HG03439 (cell line): Measurements from ENCODE around the gene SLC6A11.

ENCODE experiments used
- ATAC-seq: cut with Tn5 transposase; IDR thresholded peaks from one replicate; pipeline ENCODE4 v1.9.1; 2021; ENCODE audit warnings: mild to moderate bottlenecking, moderate library complexity; ENCODE audit not compliant: unreplicated experiment

Gene SLC6A11

DNA sequence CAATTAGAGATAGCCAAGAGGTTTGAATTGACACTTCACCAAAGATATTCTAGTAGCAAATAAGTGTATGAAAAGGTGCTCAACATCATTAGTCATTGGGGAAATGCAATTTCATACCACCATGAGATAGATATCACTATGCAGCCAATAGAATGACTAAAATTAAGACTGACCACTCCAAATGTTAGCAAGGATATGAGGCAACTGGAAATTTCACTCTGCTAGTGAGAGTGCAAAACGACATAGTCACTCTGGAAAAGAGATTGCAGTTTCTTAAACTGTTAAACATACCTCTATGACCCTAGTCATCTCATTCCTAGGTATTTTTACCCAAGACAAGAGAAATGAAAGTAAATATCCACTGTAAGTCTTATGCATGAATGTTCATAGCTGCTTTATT is 27.6 kb upstream of the SLC6A11 start:
- ATAC-seq, result no peak

DNA sequence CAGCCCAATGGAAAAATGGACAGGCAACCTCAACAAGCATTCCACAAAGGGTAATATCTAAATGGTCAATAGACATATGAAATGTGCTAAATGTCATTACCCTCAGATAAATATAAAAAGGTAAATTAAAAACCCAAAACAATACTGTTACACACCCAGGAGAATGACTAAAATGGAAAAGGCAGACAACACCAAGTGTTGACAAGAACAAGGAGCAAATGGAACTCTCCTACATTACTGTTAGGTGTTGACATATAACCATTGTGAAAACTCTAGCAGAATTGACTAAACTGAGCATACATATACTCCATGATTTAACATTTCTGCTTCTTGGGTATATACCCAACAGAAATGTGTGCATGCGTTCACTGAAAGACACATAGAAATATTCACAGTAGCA is 25.3 kb upstream of the SLC6A11 start:
- no peak for ATAC-seq

DNA sequence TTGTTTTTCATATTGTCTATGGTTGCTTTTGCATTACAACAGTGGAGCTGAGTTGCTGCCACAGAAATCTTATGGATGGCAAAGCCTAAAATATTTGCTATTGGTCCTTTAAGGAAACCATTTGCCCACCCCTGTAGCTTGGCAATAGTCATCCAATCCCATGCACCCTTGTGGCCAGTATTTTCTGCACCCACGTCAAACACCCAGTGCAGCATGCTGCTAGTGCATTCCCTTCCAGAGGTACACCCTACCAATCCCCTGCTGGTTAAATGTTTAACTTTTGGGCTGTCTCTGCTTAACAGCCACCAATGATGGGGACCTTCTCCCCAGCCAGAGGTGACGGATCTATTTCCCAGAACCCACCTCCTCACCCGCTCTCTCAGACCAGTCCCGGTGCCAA is 23.8 kb upstream of the SLC6A11 start:
- no peak for ATAC-seq

DNA sequence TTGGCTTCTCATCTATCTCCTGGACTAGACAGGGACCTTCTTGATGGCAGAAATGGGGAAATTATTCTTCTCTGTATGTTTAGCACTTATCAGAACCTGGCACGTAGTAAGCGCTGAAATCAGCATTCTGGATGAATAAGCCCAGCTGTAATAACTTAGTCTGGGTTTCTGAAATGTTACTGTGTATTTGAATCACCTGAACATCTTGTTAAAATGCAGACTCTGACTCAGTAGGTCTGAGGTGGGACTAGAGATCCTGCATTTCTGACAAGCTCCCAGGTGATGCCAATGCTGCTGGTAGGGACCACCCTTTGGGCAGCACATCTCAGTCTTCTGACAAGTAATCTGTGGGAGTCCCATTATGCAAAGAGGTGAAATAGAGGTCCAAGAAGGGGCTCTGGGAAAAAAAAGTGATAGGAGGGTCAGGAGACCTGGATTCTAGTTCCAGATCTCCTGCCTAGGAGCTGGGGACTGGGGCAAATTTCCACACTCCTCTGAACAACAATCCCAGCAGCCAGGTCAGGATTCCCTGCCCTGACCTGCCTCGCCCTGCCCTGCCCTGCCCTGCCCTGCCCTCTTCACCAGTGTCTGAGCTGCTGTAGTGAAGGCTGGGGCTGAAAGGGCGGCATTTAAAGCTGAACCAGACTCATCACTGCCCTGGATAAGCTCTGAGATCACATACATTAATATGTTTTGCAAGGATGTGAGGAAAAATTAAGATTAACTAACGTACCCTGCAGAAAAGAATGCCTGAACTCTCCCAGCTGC is 17.2 kb upstream of the SLC6A11 start:
- no peak for ATAC-seq

DNA sequence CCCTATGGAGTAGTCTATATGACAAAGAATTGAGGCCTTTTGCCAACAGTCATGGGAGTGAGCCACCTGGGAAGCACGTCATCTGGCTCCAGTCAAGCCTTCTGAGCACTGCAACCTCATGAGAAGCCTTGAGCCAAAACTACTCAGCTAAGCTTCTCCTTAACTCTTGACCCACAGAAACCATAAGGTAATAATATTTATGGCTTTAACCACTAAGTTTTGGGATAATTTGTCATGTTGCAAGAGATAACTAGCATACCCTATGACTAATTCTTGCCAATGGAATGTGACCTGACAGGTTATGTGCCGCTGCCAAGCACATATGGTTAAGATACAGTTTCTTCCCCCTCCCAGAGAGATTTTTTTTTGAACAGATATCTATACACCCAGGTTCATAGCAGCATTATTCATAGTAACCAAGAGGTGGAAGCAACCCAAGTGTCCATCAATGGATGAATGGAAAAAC is 11.8 kb upstream of the SLC6A11 start:
- no peak for ATAC-seq

DNA sequence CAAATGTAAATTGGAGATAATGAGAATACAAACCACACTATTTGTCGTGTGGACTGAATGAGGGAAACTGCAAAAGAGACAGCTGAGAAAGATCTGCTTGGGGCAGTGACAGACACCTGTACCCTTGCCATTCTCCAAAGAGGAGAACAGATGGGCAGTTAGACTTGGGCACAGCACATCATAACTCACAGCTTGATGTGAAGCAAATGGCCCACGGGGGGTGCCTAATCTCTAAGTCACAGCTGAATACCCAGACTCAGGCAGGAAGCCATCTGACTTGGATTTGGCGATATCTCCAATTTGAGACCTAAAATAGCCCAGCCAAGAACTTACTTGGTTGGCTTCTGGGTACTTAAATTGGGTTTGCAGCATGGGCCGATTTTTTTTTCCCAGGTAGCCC is 10.0 kb upstream of the SLC6A11 start:
- ATAC-seq, result no peak

DNA sequence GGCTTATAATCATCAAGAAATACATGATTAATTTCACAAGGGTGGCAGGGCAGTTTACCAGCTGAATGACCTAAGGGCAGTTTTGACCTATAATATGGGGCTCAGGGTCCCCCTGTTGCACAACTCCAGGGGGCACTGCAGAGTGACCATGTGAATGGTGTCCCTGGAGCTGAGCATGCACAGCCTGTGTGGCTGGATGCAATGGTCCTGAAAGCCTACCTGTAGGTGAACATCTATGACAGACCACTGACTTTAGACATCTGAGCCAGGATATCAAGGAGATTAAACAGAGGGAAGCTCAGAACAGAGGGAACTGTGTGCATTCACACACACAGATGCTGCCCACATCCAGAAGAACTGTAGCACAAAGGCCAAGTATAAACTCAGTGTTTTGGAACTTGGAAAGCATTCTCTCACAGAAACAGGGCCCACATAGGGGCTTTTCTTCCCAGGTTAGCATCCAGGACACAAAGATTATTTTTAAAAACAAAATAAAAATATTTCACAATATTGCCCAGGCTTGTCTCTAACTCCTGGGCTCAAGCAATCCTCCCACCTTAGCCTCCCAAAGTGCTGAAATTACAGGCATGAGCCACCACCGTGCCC is 7.8 kb upstream of the SLC6A11 start:
- no peak for ATAC-seq

DNA sequence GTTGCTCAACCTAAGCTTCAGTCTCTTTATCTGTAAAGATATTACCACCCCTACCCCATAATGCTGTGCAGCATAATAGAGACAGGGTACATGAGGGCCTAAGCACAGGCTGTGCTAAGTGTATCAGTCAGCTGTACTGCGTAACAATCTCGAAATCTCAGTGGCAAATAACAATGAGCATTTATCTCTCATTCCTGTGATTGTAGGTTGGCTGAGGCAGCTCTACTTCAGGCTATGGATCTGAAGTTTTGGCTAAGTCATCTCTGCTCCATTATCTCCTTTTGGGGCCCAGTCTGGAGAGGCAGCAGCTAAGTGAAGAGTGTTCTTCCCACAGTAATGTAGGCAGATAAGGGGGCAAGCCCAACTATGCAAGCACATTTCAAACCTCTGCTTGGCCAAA is 7.1 kb upstream of the SLC6A11 start:
- no peak for ATAC-seq

DNA sequence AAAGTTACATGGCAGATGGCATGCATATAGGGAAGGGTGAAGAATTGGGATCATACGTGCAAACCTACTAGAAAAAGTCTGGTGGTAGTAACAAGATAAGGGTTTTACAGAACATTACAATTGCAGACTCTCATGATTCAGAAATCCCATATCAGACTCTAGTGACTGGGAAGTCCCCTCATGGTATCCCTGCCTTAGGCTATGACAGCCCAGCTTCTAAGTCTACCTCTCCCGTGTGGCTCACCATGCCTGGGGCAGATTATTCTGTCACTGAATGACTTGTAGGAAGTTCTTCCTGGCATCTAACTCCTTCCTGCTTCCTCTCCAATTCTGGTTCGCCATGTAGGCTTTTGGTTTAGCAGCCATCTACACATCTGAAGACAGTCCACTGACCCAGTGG is 5.7 kb upstream of the SLC6A11 start:
- no peak for ATAC-seq

DNA sequence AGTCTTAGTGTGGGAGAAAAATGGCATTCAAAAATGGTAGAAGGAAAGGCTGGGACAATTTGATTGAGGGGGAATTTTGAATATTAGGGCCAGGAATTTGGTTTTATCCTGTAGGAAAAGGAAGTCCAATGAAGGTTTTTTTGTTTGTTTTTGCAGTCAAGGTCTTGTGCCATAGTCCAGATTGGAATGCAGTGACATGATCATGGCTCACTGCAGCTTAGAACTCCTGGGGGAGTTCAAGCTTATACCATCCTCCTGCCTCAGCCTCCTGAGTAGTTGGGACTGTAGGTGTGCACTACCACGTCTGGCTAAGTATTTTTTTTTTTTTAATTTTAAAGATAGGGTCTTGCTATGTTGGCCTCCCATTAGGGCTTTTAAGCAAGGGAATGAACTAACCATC is 2.6 kb upstream of the SLC6A11 start:
- no peak for ATAC-seq

DNA sequence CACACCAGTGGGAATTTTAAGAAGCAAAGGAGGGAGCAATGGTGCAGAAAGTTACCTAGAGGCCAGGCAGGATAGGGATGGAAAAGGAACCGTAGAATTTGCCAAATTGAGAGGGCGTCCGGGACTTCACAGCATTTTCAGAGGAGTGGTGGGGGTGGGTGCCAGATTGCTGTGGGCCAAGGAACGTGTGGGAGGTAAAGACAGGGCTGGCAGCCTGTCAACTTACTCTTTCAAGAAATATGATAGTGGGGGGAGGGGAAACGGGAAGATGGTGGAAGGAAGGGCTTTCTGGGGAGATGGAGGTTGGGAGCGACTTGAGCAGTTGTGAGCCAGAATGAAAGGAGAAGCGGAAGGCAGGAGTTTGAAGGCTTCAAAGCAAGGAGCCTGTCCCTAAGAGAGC is 1.4 kb upstream of the SLC6A11 start:
- no peak for ATAC-seq

DNA sequence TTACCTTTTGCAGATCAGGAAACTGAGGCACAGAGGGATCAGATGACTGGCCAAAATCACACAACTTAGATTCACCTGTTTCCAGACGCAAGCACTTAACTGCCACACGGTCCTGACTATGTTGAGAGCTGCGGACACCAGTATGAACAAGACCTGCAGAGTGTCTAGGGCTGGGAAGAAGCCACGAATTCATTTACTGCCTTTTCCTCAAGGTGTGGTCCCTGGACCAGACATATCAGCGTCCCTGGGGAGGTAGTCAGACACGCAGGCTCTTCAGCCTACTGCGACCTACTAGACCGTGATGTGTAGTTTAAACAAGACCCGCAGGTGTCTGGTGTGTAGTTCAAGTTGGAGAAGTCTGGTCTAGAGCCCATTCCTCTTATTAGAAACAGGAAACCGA is 541 bp upstream of the SLC6A11 start:
- no peak for ATAC-seq

DNA sequence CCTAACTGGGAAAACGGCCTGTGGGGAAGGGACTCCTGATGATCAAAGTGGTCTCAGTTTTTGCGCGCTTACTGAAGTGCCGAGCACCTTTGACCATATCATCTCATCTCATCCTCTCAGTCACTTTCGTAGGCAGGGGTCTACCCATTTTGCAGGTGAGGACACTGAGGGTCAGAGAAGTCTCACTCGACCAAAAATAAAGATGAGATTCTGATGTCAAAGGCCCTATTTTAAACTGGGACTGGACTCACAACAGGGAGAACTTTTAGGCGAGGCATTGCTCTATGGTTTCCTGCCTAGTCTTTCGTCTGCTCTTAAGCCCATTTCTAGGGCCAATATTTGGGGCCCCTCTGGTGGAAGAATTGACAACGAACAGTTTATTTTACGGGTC is 830 bp downstream of the SLC6A11 start:
- no peak for ATAC-seq

DNA sequence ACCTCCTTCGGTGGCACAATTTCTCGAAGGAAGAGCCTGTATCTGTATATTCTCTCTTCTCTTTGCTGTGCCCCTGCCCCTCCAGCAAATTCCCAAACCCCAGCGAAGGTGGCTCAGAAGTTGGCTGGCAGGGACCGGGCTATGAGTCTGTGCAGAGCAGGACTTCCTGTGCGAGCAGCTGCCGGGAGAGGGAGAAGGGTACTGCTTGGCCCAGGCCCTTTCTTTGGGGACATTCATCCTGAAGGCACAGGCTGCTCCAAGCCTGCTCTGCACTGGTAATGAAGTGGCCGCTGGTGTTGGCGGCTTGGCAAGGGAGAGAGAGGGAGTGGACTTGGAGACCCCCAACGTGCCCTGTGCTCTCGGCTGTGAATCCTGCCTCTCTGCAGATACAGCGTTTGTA is 1.5 kb downstream of the SLC6A11 start:
- no peak for ATAC-seq

DNA sequence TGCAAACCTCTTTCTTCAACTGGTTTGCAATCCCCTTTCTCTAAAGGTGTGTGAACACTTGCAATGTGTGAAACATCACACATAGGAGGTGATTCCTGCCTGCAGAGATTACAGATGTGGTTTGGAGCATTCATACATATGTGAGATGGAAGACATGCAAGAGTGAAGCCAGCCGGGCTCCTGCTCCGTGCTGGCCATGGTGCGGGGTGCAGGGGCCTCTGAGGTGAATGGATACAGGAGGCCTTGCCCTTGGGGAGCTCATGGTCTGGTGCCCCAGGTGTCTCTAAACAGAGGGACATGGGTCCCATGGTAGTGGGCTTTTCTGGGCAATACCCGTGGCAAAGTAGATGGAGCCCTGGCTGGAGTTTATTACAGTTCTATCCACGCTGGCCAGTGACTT is 6.0 kb downstream of the SLC6A11 start:
- no peak for ATAC-seq

DNA sequence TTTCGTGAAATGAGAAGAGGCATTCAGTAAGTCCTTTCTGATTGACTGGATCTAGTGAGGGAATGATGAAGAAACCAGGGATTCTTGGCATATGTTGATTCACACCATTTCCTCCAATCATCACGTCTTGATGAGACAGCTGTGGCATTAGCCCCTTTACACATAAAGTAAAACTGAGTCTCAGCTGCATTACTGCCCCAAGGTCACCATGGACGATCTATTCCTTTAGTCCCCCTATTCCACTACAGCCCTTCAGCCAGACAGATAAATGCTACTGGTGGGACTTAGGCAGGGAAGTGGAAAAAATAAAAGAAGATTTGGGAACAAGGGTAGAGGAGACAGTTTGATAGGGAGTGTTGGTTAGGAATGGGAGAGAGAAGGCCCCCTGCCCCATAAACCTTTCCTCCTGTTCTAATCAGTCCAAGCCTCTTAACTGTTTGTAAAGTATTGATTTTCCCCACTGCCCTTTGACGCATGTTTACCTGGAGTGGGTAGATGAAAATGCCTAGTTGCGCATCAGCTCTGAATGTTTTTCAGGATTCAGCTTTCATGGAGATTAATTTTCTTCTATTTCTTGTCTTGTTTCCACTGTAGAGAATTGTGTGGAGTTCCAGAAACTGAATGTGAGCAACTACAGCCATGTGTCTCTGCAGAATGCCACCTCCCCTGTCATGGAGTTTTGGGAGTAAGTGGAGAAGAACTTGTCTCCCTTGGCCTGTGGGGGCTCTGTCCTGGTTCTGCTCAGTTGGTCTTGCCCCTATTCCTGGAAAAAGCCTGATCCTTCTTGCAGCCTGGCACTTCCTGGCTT is 6.9 kb downstream of the SLC6A11 start:
- no peak for ATAC-seq

DNA sequence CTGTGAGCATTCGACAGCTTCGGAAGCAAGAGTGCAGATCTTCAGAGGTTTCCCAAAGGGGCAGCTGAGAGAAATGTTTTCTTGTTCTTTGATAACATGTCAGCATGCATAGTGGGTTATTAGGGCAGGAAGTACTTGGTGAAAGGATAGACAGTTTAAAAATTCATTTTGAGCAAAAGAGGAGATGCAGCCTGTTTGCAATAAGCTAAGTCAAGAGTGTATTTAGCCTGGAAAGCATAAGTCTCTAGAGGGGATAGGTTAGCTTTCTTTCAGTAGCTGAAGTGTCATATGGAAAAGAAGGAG is 7.4 kb downstream of the SLC6A11 start:
- ATAC-seq, result no peak

DNA sequence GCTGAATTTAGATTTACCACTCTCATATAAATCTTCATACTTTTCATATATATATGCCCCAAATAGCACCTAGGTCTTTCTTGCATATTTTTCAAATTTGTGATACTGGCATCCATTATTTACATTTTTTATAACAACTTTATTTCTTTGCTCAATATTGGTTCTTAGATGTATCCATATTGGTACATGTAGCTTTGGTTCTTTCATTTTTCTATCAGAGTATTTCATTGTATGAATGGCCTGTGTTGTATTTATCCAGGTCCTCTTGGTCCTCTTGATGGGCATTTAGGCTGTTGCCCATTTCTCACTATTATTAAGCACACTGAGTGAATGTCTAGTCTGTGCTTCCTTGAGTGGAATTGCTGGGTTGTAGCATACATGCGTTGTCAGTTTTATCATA is 8.4 kb downstream of the SLC6A11 start:
- no peak for ATAC-seq

DNA sequence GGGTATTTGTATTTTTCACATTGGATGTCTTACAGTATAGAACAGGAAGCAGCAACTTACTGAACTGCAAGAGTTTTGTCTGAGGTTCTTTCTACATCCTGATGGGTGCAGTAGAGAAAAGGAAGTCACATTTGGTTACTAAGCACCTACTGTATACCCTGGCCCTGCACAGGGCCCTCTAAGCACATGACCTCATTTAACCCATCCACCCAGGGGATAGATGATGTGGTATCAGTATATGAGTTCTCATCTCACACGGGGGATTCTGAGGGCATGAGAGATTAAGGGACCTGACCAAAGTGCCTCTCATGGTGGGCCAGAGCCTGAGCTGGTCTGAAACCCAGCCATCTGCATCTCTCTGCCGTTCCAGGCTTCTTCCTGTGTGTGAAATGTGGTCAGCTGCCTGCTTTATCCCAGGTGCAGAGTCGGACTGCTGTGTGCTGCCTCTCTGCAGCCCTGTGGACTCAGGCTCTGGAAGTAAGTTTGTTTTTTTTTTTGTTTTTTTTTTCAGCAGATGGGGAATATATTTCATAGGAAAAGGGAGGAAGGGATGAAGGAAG is 17.9 kb downstream of the SLC6A11 start:
- ATAC-seq, result no peak

DNA sequence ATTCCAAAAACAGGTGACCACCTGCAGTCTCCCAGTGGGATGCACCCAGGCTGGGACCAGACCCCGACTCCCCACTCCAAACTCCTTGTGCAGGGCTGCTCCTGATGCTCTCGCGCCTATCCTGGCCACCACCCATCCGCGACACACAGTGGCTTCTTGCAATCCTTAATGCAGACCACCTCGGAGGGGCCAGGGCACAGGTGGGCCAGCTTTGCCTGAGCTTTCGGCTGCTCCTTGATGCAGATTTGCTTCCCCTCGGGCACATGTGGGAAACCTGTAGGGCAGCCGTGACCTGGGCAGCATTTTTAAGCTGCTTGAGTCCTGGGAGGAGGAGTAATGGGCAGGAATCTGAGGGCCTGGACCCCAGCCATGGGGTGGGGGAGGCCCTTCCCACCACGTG is 18.9 kb downstream of the SLC6A11 start:
- ATAC-seq, result no peak

DNA sequence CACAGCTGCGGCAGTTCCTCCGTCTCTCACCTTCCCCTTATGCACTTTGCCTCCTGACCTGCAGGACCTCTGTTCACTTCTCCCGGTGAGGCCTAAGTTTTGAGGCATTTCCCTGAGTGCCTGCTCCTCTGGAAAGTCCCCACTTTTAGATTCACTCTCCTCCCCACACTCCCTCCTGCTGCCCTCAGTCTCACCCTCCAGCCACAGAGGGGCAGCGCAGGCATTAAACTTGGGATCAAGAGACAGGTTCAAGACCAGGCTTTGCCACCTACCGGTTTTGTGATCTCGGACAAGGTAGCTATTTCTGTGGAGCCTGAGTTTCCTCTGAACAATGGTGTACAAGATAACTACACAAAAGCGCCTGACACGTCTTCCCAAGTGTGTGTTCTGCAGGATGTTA is 19.4 kb downstream of the SLC6A11 start:
- no peak for ATAC-seq

DNA sequence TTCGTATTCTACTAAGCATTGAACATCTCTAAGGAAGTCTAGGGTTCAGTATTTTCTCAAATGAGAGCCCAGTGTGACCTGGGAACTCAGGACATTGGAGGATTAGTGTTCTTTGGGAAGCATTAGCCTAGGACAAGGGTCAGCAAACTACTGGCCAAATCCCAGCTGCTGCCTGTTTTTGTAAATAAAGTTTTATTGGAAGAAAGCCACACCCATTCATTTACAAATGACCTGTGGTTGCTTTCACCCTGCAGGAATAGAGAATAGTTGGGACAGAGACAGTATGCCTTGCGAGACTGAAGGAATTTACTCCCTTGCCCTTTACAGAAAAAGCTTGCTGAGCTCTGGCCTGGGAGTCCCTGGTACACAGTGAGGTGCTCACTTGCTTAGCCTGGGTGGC is 20.6 kb downstream of the SLC6A11 start:
- no peak for ATAC-seq
